Left ventricle myocardium inferior (tissue), 1 donor: Measurements from ENCODE around the gene SOX4. TPM values are rescaled to one million over a fixed set of nuclear protein-coding genes. Genes with fewer than 3 reads are reported as not detected.

Experiments used
- DNase-seq: peaks from one replicate; pipeline ENCODE4 v3.0.0-alpha.2; 2020
- H3K27ac ChIP-seq: fragments of 200-600 bp; replicated peaks from 2 replicates; pipeline ENCODE4 v1.8.0; 2021
- H3K27me3 ChIP-seq: fragments of 200-600 bp; 2 replicates; pipeline ENCODE4 v1.8.0; 2021; ENCODE audit warnings: low read depth
- H3K36me3 ChIP-seq: fragments of 200-600 bp; 2 replicates; pipeline ENCODE4 v1.8.0; 2021
- H3K4me1 ChIP-seq: fragments of 200-600 bp; 2 replicates; pipeline ENCODE4 v1.8.0; 2021
- H3K4me3 ChIP-seq: fragments of 200-600 bp; 2 replicates; pipeline ENCODE4 v1.8.0; 2021; ENCODE audit warnings: mild to moderate bottlenecking, moderate library complexity
- H3K9me3 ChIP-seq: fragments of 200-600 bp; replicated peaks from 2 replicates; pipeline ENCODE4 v1.8.0; 2021
- intact Hi-C: fragments of 100-400 bp; cut with micrococcal nuclease; formaldehyde crosslinking; loops from one replicate; pipeline ENCODE4 v1.11.0; 2022
- total RNA-seq: library from RNA; stranded (reverse); fragmentation: NEBNext Ultra II Directional; extraction: Animal tissue kit (Norgen Biotek cat#: 25700); gene quantifications from one replicate; pipeline ENCODE4 v1.2.1, GENCODE V29; 2021
- TF ChIP-seq, protein P1 (sequence below): fragments of 200-600 bp; IDR thresholded peaks from 2 replicates; pipeline ENCODE4 v1.8.0; 2021; ENCODE audit warnings: antibody characterized with exemption, mild to moderate bottlenecking, borderline replicate concordance
- donor health status: DM: no; HTN: yes; CAD: no; lungs with severe emphysema.

SOX4 gene
- total RNA-seq, 1 donor from 2014 or later, result 3.8 TPM

DNA sequence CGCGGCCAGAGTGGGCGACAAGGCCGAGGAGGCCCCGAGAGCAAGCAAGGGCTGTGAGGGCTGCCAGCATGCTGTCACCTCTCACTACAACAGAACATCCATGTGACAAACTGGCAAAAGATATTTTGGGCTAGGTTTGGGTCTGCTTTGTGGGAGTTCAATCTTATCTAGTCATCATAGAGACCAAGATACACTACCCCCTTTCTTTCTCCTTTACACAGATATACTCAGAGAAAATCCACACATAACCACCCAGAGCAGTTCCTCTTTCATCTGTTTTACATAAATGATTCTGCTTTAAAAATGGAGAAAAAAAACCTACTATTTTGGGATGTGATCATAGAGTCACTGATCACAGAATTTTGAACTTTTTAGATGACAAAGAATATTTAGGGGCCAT is 16.8 kb downstream of the SOX4 start:
- intact Hi-C loops, result no loop called here
- TF ChIP-seq, protein P1, sequence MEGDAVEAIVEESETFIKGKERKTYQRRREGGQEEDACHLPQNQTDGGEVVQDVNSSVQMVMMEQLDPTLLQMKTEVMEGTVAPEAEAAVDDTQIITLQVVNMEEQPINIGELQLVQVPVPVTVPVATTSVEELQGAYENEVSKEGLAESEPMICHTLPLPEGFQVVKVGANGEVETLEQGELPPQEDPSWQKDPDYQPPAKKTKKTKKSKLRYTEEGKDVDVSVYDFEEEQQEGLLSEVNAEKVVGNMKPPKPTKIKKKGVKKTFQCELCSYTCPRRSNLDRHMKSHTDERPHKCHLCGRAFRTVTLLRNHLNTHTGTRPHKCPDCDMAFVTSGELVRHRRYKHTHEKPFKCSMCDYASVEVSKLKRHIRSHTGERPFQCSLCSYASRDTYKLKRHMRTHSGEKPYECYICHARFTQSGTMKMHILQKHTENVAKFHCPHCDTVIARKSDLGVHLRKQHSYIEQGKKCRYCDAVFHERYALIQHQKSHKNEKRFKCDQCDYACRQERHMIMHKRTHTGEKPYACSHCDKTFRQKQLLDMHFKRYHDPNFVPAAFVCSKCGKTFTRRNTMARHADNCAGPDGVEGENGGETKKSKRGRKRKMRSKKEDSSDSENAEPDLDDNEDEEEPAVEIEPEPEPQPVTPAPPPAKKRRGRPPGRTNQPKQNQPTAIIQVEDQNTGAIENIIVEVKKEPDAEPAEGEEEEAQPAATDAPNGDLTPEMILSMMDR, result no peak
- no peak for DNase-seq
- H3K4me3 ChIP-seq, result no peak overlapping the region
- H3K27ac ChIP-seq, result no peak overlapping the region
- no peaks in the 10 kb centered on the region for H3K27me3 ChIP-seq
- H3K4me1 ChIP-seq, result peaks cover 6% of the 10 kb centered on the region
- H3K36me3 ChIP-seq, result no peaks in the 10 kb centered on the region
- no peaks in the 10 kb centered on the region for H3K9me3 ChIP-seq

GRCh38 chr6:21611485-21611884 is 17.9 kb downstream of the SOX4 start:
- intact Hi-C loops, result no loop called here
- TF ChIP-seq, protein P1, result no peak
- Histone ChIP-seq H3K9me3 (no peaks in the 10 kb centered on the region), H3K4me3 (no peak overlapping the region), H3K4me1 (peaks cover 13% of the 10 kb centered on the region), H3K36me3 (no peaks in the 10 kb centered on the region), H3K27ac (no peak overlapping the region), H3K27me3 (no peaks in the 10 kb centered on the region)
- DNase-seq, result no peak

DNA sequence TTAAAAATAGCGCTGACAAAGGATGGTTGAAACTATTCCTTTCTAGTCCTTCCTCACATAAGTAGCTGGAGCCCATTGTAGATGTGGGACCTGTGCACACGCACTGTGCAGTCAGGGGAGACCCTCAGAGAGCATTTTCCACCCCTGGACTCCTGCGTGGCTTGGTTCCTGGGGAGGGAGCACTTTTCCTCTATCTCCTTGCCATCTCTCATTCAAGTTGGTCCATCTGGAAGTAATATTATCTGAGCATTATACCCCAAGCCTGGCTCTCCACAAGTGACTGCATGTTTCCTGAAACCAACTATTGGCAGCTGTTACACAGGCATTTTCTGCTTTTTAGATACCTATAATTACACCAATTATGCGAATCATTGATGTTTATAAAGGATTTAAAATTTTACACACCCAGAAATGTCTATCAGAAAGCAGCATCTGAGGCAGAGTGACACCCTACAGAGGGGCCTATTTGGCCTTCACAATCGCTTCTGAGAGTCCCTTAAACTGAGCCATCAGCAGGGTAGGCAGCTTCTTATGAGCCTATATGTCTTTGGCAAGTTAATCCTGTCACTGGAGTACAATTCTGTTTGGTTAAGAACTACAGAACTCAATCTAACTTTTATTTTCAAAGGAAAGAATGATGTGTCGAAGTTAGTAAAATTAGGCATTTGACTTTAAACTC is 18.7 kb downstream of the SOX4 start:
- no peak for DNase-seq
- Histone ChIP-seq H3K36me3 (no peaks in the 10 kb centered on the region), H3K27ac (no peak overlapping the region), H3K4me3 (no peak overlapping the region), H3K27me3 (no peaks in the 10 kb centered on the region), H3K9me3 (no peaks in the 10 kb centered on the region), H3K4me1 (peaks cover 13% of the 10 kb centered on the region)
- intact Hi-C loops, result no loop called here
- TF ChIP-seq, protein P1, result no peak

DNA sequence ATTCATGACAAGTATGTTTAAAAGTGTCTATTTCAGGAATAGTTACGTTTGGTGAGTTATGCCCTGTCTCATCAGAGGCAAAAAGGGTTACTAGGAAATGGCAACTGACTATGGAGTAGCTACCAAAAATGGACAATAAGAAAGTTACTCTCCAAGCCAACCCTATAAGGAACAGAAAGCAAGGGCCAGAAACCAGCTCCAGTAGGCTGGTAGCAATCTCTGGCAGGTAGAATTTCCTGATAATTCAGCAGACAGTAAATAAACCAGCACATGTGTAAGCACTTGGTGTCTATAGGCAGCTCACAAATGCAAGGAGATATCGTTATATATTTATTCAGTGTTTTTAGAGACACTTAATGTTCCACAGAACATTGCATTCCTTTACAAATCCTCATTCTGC is 20.3 kb downstream of the SOX4 start:
- H3K9me3 ChIP-seq, result no peaks in the 10 kb centered on the region
- H3K27me3 ChIP-seq, result no peaks in the 10 kb centered on the region
- H3K27ac ChIP-seq, result no peak overlapping the region
- intact Hi-C loops, result no loop called here
- H3K4me1 ChIP-seq, result peaks cover 11% of the 10 kb centered on the region
- no peak overlapping the region for H3K4me3 ChIP-seq
- TF ChIP-seq, protein P1, result no peak
- DNase-seq, result no peak
- no peaks in the 10 kb centered on the region for H3K36me3 ChIP-seq

- intact Hi-C loops, result no loop called here
Measured at GRCh38 chr6:21614226-21614625, 20.7 kb downstream of the SOX4 start.

More at GRCh38 chr6:21614226-21614625, 20.7 kb downstream of the SOX4 start:
- Histone ChIP-seq H3K4me1 (peaks cover 6% of the 10 kb centered on the region), H3K4me3 (no peak overlapping the region), H3K27me3 (no peaks in the 10 kb centered on the region), H3K36me3 (no peaks in the 10 kb centered on the region), H3K9me3 (no peaks in the 10 kb centered on the region), H3K27ac (no peak overlapping the region)
- TF ChIP-seq, protein P1, result no peak
- DNase-seq, result no peak
